Head of caudate nucleus (tissue), 42 donors: ENCODE measurements around the gene LUC7L3.
A peak's percentile ranks its signal among the peaks of the same experiment; 100 is the strongest.

ENCODE experiments used
- DNase-seq, 42 donors: peaks; one replicate each; pipeline versions ENCODE4 v3.0.0 to v3.0.0-alpha.2; 2020 to 2021; ENCODE audit warnings: mixed read lengths in 7 of 42
- intact Hi-C: fragments of 100-400 bp; cut with DNase I; formaldehyde crosslinking; loops from one replicate; pipeline ENCODE4 v1.15.0; 2022

Gene LUC7L3

GRCh38 chr17:50768346-50768761 is 49.0 kb downstream of the LUC7L3 start:
- peak in 2 of 42 donors; percentile 1 to 31 for DNase-seq
- intact Hi-C loops = no loop called here

GRCh38 chr17:50769884-50770283 is 50.5 kb downstream of the LUC7L3 start:
- peak in 2 of 42 donors; percentile 3 to 9 for DNase-seq
- intact Hi-C loops = no loop called here

GRCh38 chr17:50770346-50770745 is 50.9 kb downstream of the LUC7L3 start:
- intact Hi-C loops = no loop called here
- peak in 2 of 42 donors; percentile 2 to 17 for DNase-seq

GRCh38 chr17:50771991-50772785 is 52.8 kb downstream of the LUC7L3 start:
- peak in 4 of 42 donors; percentile 3 to 22 (median 12) for DNase-seq
- intact Hi-C loops = no loop called here

- intact Hi-C loops = no loop called here
Measured at GRCh38 chr17:50774225-50774803, 54.9 kb downstream of the LUC7L3 start.

GRCh38 chr17:50775926-50776325 is 56.5 kb downstream of the LUC7L3 start:
- DNase-seq = peak in 1 of 42 donors; percentile 2
- intact Hi-C loops = no loop called here

More at GRCh38 chr17:50774225-50774803, 54.9 kb downstream of the LUC7L3 start:
- DNase-seq = peak in 2 of 42 donors; percentile 2 to 3

- DNase-seq = no peak
- intact Hi-C loops = no loop called here
Measured at GRCh38 chr17:50778471-50778870, 59.1 kb downstream of the LUC7L3 start.

GRCh38 chr17:50778988-50779387 is 59.6 kb downstream of the LUC7L3 start:
- DNase-seq = no peak
- intact Hi-C loops = no loop called here

- intact Hi-C loops = loop anchor here (10.0 kb wide), 1 partner anchor 175 kb away; no protein-coding TSS in a partner anchor
Measured at GRCh38 chr17:50779747-50780353, 60.4 kb downstream of the LUC7L3 start.

GRCh38 chr17:50781167-50781566 is 61.8 kb downstream of the LUC7L3 start:
- DNase-seq = peak in 1 of 42 donors; percentile 7
- intact Hi-C loops = loop anchor here (10.0 kb wide), 1 partner anchor 174 kb away; no protein-coding TSS in a partner anchor

More at GRCh38 chr17:50779747-50780353, 60.4 kb downstream of the LUC7L3 start:
- no peak for DNase-seq

GRCh38 chr17:50783193-50783660 is 63.8 kb downstream of the LUC7L3 start:
- intact Hi-C loops = loop anchor here (10.0 kb wide), 1 partner anchor 172 kb away; no protein-coding TSS in a partner anchor
- DNase-seq = peak; percentile 63 to 97 (median 91)

GRCh38 chr17:50783905-50784304 is 64.5 kb downstream of the LUC7L3 start:
- intact Hi-C loops = loop anchor here (2.0 to 10.0 kb wide), 2 partner anchors 59 to 171 kb away; no protein-coding TSS in a partner anchor
- DNase-seq = no peak

GRCh38 chr17:50785126-50785525 is 65.7 kb downstream of the LUC7L3 start:
- intact Hi-C loops = loop anchor here (2.0 to 10.0 kb wide), 2 partner anchors 58 to 170 kb away; no protein-coding TSS in a partner anchor
- DNase-seq = no peak

- DNase-seq = peak in 23 of 42 donors; percentile 9 to 74 (median 35)
- intact Hi-C loops = loop anchor here (2.0 to 10.0 kb wide), 2 partner anchors 57 to 169 kb away; no protein-coding TSS in a partner anchor
Measured at GRCh38 chr17:50785946-50786570, 66.7 kb downstream of the LUC7L3 start.

GRCh38 chr17:50787106-50787505 is 67.7 kb downstream of the LUC7L3 start:
- no peak for DNase-seq
- intact Hi-C loops = loop anchor here (10.0 kb wide), 1 partner anchor 168 kb away; no protein-coding TSS in a partner anchor

- intact Hi-C loops = no loop called here
- DNase-seq = no peak
Measured at GRCh38 chr17:50790618-50791017, 71.2 kb downstream of the LUC7L3 start.

GRCh38 chr17:50792132-50792531 is 72.7 kb downstream of the LUC7L3 start:
- intact Hi-C loops = no loop called here
- DNase-seq = no peak

GRCh38 chr17:50793007-50793406 is 73.6 kb downstream of the LUC7L3 start:
- intact Hi-C loops = no loop called here
- no peak for DNase-seq

GRCh38 chr17:50794361-50794760 is 75.0 kb downstream of the LUC7L3 start:
- intact Hi-C loops = no loop called here
- DNase-seq = no peak
